ENCODE measurements around the gene RAB35.
A peak's percentile ranks its signal among the peaks of the same experiment; 100 is the strongest.

Gene RAB35

DNA sequence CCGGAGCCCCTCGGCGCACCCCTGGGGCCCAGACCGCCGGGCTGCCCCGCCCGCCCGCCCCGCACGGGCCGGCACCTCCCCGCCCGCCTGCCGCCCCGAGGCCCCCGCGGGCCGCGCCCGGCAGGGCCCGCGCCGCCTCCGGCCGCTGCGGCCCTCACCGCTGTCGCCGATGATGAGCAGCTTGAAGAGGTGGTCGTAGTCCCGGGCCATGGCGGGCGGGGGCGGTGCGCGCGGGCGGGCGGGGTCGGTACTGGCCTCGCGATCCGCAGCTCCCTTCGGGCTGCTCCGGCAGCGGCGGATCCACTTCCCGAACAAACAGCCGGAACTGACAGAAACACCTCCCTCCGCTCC is at the start of gene RAB35:
RAB35 (minus strand) TSS at position 313 of the 351 bp plus-strand sequence; CDS start at position 210, 103 bp downstream.
- no peak for DNase-seq

DNA sequence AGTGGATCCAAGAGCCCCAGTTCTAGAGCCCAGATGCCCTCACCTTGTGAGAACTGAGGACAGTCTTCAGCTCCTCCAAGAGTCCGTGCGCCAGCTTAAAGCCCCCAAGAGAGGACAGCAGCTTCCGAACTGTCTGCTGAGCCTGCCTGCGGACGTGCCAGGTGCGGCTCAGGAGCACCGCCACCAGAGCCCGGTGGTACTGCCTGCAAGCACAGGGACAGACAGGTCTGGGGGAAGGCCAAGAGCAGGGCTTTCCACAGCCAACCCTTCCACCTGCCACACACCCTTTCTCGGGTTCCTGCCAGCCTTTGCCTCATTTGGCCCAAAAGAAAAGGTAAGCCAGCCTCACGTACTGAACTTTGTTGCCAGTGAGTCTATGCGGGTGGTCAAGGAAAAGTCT is 47.7 kb upstream of the RAB35 start:
- DNase-seq = no peak

GRCh38 chr12:120162763-120163162 is 46.2 kb upstream of the RAB35 start:
- DNase-seq = no peak

- no peak for DNase-seq
Observed at GRCh38 chr12:120161852-120162251, 45.3 kb upstream of the RAB35 start.

DNA sequence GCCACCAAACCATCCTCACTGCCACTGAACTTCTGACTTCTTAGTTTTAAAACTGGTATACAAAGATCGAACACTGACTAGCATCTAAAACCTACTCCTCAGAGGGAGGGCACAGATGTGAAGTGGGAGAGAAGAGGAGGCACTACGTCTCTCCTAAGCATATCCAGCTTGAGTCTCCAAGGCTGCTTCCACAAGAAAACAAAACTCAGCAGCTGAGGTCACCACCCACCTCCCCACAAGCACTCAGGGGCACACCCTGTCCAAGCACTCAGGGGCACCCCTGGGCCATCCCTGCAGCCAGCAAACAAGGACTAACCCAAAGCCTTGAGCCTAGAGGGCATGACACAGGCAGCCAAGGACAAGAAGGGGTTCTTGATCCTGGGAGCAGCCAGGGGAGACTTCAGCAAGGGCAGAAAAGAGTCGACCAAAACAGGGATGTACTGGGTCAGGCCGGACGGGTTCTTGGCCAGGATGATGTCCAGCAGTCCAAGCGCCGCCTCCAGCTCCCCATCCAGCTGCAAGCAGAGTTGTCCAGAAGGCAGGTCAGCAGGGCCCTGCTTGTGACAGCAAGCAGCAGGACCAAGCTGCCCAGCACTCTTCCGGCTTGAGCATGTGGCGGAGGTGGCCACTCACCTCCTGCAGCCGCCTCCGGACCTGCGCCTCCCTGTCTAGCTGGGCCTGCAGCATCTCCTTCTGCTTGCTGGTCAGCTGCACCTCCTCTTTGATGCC is 43.1 kb upstream of the RAB35 start:
- no peak for DNase-seq

- no peak for DNase-seq
Observed at GRCh38 chr12:120158351-120158750, 41.8 kb upstream of the RAB35 start.

DNA sequence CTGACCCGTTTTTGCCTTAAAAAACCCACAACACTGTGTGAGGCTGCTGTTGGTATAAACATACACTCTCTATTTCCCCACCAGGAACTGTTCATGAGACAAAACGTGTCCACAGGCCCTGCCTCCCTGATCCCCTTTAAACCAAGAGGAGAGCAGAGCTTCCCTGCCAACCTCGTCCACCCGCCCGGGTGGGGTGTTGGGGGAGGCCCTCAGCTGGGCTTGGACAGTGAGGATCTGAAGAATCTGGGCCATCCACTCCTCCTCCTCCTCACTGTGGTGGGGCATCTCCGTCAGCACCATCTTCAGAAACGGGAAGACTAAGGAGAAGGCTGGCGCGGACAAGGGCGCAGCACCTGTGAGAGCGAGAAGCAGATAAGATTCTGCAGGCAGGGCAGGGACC is 41.1 kb upstream of the RAB35 start:
- no peak for DNase-seq

GRCh38 chr12:120156315-120157259 is 40.0 kb upstream of the RAB35 start:
- no peak for DNase-seq

DNA sequence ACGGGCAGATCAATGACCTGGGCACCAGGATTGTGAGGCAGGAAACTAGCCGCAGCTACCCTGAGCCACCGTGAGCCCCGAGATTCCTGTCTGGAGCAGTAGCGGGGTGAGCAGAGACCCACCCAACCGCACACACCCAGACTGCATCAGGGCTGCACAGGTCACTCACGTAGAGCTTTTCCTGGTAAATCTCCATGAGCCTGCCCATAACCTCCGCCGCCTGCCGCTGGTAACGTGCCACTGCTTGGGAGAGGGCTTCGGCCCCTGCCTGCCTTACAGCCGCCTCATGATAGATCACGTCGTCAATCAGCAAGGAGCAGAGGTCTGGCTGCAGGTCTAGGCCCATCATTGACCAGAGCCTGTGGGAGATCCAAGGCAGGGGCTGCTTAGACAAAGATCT is 38.5 kb upstream of the RAB35 start:
- DNase-seq = no peak

- no peak for DNase-seq
Observed at GRCh38 chr12:120150919-120151525, 34.5 kb upstream of the RAB35 start.

GRCh38 chr12:120148011-120148410 is 31.5 kb upstream of the RAB35 start:
- DNase-seq = no peak

DNA sequence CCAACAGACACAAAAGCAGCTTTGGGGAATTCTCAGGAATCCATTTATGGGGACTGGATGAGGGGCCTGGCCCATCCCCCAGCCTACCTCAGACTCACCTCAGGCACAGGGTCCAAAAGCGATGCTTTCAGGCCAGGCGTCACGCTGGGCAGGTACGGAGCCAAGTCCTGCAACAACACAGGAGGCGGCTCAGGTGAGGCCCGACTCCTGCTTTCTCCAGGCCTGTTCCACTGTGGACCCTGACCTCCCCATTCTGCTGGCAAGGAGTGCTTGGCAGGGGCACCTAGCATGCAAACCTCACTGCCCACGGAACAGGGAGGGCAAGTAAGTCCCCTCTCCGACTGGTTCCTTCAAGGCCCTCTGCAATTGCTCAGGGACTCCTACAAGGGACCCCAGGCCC is 28.6 kb upstream of the RAB35 start:
- DNase-seq = no peak

- no peak for DNase-seq
Observed at GRCh38 chr12:120144215-120144614, 27.7 kb upstream of the RAB35 start.

DNA sequence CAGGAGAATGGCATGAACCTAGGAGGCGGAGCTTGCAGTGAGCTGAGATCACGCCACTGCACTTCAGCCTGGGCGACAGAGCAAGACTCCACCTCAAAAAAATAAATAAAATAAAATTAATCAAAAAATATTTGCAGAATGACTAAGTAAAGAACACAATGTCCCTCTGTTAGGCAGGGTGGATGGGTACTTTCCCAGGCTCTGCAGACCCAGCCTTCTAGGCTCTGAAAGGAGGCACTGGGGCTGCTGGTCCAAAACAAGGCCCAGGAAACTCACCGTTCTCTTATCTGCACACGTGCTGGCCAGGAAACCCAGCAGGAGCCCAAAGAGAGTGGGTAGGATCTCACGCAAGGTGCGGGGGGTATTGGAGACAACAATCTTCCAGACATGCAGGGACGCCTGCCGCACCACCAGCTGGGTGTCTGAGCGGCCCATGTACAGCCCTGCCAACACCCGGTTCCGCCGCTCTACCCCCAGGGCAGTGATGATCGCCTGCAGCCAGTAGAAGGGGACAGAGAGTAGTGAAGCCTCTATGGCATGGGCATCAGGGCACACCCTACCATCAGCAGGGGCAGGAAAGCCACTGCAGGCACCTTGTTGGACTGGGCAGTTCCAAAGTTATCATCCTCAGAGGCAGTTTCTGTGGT is 25.8 kb upstream of the RAB35 start:
- DNase-seq = no peak

- peak; percentile 13 for DNase-seq
Observed at GRCh38 chr12:120141336-120141735, 24.8 kb upstream of the RAB35 start.

DNA sequence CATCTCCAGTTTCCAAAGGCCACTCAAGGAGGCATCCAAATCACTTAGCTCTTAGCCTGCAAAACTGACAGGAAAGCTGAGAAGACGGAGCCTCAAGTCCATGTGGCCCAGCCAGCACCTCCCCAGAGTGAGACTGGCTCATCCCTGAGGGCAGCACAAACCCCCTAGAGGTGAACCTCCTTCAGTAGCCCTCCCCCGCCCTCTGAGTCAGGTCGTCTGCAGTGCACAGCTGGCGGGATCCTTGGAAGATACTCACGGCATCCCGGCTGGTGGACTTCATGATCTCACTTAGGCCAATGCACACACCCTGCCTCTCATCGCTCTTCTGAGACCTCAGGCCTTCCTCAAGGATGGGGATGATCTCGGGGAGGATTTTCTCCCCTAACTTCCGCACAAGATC is 24.1 kb upstream of the RAB35 start:
- peak; percentile 22 for DNase-seq

GRCh38 chr12:120139958-120140357 is 23.4 kb upstream of the RAB35 start:
- DNase-seq = peak; percentile 7

GRCh38 chr12:120138366-120138765 is 21.8 kb upstream of the RAB35 start:
- DNase-seq = peak; percentile 9

DNA sequence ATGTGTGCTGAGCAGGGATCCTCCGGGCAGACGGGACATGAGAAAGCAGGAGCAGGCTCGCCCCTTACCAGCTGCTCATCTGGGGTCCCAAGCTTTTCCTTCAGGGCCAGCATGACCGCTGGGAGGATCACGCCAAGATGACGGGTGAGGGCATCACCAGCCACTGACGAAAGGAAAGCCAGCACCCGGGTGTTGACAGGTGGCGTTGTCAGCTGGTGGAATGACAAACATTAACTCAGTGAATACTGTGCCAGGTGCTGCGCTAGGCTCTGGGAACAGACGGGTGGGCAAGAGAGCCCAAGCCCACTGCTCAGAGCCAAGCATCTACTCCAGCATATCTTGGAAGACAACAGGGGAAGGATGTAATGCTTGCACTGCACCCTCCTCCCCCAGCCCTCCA is 21.3 kb upstream of the RAB35 start:
- DNase-seq = peak; percentile 4

- peak; percentile 8 for DNase-seq
Observed at GRCh38 chr12:120136093-120136770, 19.7 kb upstream of the RAB35 start.

- no peak for DNase-seq
Observed at GRCh38 chr12:120134307-120134980, 17.9 kb upstream of the RAB35 start.

- DNase-seq = peak; percentile 21
Observed at GRCh38 chr12:120132863-120133385, 16.4 kb upstream of the RAB35 start.

Measured in left hindlimb (tissue), 1 donor.